Thoracic aorta (tissue), 2 donors: ENCODE data around the gene GBP4. TPM values are rescaled to one million over a fixed set of nuclear protein-coding genes. Genes with fewer than 3 reads are reported as not detected.

ENCODE experiments used
- ATAC-seq: fragments of 150-250 bp; one replicate; pipeline ENCODE4 v1.8.0; 2017; ENCODE audit warnings: low read depth; ENCODE audit not compliant: insufficient number of reproducible peaks, low FRiP score
- DNase-seq: peaks from one replicate; pipeline ENCODE4 v3.0.0-alpha.2; 2020; ENCODE audit warnings: low spot score
- H3K27ac ChIP-seq, 2 donors: fragments of 200-600 bp; sonication (generic); 1 replicate in 1 of 2; 2 replicates in 1 of 2; pipeline ENCODE4 v1.5.1; 2016; ENCODE audit warnings: mild to moderate bottlenecking in 2 of 2, moderate library complexity in 2 of 2
- H3K27me3 ChIP-seq: fragments of 200-600 bp; sonication (generic); replicated peaks from 2 replicates; pipeline ENCODE4 v1.6.0; 2016; ENCODE audit warnings: mild to moderate bottlenecking; ENCODE audit not compliant: insufficient read depth
- H3K36me3 ChIP-seq: fragments of 200-600 bp; sonication (generic); one replicate; pipeline ENCODE4 v1.5.1; 2016
- H3K4me1 ChIP-seq, 2 donors: fragments of 200-600 bp; sonication (generic); 1 replicate in 1 of 2; 2 replicates in 1 of 2; pipeline versions ENCODE4 v1.5.1 to v1.6.0; 2016; ENCODE audit warnings: low read depth in 2 of 2, mild to moderate bottlenecking in 1 of 2; ENCODE audit not compliant: control insufficient read depth in 1 of 2
- H3K4me3 ChIP-seq: fragments of 200-600 bp; sonication (generic); 2 replicates; pipeline ENCODE4 v1.5.1; 2016; ENCODE audit warnings: mild to moderate bottlenecking
- H3K9me3 ChIP-seq: fragments of 200-600 bp; sonication (generic); 2 replicates; pipeline ENCODE4 v1.5.1; 2016
- total RNA-seq, 2 donors: library from RNA; depleted of rRNA; stranded (reverse); fragments of >200 nt; gene quantifications; one replicate each; pipeline versions ENCODE4 v1.1.0 to v1.2.3, GENCODE V29; 2016
- TF ChIP-seq, protein P1 (sequence below): fragments of 200-600 bp; sonication (generic); IDR thresholded peaks from one replicate; pipeline ENCODE4 v1.5.1; 2019; ENCODE audit warnings: antibody characterized with exemption

GBP4 gene
- total RNA-seq, 2 donors from 2014 or later, result 5.8 to 20.2 TPM

DNA sequence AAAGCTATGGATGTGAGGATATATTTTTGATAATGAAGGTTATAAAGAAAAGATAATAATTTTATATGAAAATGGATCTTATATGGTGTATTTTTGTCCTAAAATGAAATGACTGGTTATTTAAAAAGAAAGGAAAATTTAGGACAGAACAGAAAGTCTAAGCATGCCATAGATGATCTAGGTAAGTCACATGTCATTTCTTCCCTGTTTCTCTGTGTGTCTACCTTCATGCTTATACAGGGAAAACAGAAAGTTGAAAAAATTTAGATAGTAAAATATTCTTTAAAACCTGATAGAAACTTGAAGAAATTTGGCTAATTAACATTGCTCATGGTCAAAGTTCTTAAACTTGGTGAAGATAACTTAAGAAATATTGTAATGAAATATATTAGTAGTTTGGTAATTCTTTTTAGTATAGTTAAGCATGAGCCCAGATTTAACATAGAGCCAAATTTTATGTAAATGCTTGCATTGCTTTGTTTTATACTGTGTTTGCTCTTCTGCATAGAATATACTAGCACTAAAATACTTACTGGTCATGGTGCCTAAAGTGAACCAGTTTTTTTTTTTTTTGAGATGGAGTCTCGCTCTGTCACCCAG, 12.4 kb upstream of the GBP4 start:
- no peaks in the 10 kb centered on the region for H3K36me3 ChIP-seq
- H3K27me3 ChIP-seq, result no peaks in the 10 kb centered on the region
- ATAC-seq, result no peak
- H3K9me3 ChIP-seq, result no peaks in the 10 kb centered on the region
- no peak for DNase-seq
- H3K4me3 ChIP-seq, result no peak overlapping the region
- H3K4me1 ChIP-seq, result no peaks in the 10 kb centered on the region
- H3K27ac ChIP-seq, result no peak overlapping the region
- TF ChIP-seq, protein P1, sequence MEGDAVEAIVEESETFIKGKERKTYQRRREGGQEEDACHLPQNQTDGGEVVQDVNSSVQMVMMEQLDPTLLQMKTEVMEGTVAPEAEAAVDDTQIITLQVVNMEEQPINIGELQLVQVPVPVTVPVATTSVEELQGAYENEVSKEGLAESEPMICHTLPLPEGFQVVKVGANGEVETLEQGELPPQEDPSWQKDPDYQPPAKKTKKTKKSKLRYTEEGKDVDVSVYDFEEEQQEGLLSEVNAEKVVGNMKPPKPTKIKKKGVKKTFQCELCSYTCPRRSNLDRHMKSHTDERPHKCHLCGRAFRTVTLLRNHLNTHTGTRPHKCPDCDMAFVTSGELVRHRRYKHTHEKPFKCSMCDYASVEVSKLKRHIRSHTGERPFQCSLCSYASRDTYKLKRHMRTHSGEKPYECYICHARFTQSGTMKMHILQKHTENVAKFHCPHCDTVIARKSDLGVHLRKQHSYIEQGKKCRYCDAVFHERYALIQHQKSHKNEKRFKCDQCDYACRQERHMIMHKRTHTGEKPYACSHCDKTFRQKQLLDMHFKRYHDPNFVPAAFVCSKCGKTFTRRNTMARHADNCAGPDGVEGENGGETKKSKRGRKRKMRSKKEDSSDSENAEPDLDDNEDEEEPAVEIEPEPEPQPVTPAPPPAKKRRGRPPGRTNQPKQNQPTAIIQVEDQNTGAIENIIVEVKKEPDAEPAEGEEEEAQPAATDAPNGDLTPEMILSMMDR, result no peak

DNA sequence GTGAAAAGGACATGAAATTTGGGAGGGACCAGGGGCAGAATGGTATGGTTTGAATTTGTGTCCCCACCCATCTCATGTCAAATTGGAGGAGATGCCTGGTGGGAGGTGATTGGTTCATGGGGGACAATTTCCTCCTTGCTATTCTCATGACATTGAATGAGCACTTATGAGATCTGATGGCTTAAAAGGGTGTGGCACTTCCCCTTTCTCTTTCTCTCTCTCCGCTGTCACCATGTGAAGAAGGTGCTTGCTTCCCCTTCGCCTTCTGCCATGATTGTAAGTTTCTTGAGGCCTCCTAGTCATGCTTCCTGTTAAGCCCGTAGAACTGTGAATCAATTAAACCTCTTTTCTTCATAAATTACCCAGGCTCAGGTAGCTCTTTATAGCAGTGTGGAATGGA, 7.6 kb upstream of the GBP4 start:
- H3K36me3 ChIP-seq, result no peaks in the 10 kb centered on the region
- DNase-seq (no peak), ATAC-seq (no peak)
- no peak overlapping the region for H3K4me3 ChIP-seq
- peaks cover 4% of the 10 kb centered on the region for H3K9me3 ChIP-seq
- no peak overlapping the region for H3K27ac ChIP-seq
- H3K4me1 ChIP-seq, result no peaks in the 10 kb centered on the region
- no peaks in the 10 kb centered on the region for H3K27me3 ChIP-seq
- TF ChIP-seq, protein P1, result no peak

DNA sequence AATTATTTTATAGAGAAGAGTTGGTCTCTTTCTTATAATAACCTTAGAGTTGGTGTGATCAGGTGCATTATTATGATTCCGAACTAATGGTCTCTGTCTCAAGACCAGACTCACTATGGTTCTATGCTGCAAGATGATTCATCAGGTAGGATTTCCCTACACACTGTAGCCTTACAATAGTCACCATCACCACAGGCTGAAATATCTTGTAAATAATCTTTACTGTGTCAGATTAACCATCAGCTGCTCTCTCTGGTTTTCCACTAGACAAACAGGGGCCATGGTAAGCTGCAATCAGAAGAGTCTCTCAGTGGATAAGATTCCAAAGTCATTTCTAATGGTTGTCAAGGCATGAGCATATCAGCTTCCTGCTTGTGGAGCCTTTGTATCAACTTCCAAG, 4.4 kb upstream of the GBP4 start:
- DNase-seq (no peak), ATAC-seq (no peak)
- H3K9me3 ChIP-seq, result peaks cover 4% of the 10 kb centered on the region
- H3K27me3 ChIP-seq, result no peaks in the 10 kb centered on the region
- H3K36me3 ChIP-seq, result no peaks in the 10 kb centered on the region
- no peak overlapping the region for H3K27ac ChIP-seq
- TF ChIP-seq, protein P1, result no peak
- H3K4me1 ChIP-seq, result peaks cover 0 to 16% of the 10 kb centered on the region in 2 donors
- no peak overlapping the region for H3K4me3 ChIP-seq

DNA sequence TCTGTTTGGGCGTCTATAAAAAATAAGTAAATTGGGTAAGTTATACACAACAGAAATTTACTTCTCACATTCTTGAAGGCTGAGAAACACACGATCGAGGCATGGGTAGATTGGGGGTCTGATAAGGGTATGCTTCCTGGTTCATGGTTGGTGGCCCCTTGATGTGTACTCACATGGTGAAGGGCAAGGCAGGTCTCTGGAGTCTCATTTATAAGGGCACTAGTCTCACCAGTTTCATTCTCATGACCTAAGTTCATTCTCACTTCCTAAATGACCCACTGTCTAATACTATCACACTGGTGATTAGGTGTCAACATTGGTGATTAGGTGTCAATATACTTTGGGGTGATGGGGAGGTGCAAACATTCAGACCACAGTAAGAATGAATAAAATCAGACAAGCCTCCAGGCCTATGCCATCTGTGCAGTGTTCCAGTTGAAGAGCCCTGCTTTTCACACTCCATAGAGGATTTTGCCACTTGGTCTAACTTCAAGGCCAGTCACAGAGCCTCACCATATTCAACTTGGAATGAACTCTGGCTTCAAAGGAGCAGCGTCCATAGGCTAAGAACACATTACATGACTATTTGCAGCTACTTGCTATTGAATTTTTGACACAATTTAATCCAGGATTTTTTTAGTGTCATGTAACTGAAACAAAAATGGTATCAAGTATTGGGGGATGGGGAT, 2.5 kb upstream of the GBP4 start:
- peaks cover 0 to 16% of the 10 kb centered on the region in 2 donors for H3K4me1 ChIP-seq
- H3K9me3 ChIP-seq, result peaks cover 4% of the 10 kb centered on the region
- TF ChIP-seq, protein P1, result no peak
- ATAC-seq, result no peak
- no peaks in the 10 kb centered on the region for H3K27me3 ChIP-seq
- H3K27ac ChIP-seq, result no peak overlapping the region
- DNase-seq, result no peak
- H3K36me3 ChIP-seq, result no peaks in the 10 kb centered on the region
- H3K4me3 ChIP-seq, result no peak overlapping the region

DNA sequence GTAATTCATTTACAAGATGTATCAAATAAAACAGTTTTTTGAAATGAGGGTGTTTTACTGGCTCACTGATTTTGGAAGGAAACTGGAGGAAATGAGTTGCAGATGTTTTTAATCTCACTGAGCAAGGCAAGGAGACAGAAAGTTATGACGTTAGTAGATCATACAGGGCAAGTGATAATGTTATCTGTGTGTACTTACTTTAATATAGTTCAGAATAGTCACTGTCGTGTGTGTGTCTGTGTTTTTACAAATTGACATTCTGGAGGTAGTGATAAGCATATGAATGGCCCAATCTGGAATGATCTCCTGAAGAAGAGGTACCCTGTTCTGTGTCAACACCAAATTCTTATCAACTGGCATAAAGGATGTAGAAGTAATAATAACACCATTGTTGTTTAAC, 1.9 kb upstream of the GBP4 start:
- Histone ChIP-seq H3K27me3 (no peaks in the 10 kb centered on the region), H3K36me3 (no peaks in the 10 kb centered on the region), H3K9me3 (peaks cover 4% of the 10 kb centered on the region), H3K27ac (no peak overlapping the region), H3K4me3 (no peak overlapping the region), H3K4me1 (peaks cover 0 to 16% of the 10 kb centered on the region in 2 donors)
- DNase-seq (no peak), ATAC-seq (no peak)
- TF ChIP-seq, protein P1, result no peak
